Embryonic facial prominence (tissue), 1 donor: ENCODE data around the gene ADGRG6.

ENCODE experiments used
- DNase-seq: peaks from one replicate; pipeline ENCODE4 v3.0.0-alpha.2; 2016; ENCODE audit errors: extremely low spot score

The ADGRG6 gene

GRCh38 chr6:142376115-142376514, 74.3 kb downstream of the ADGRG6 start:
- no peak for DNase-seq

GRCh38 chr6:142376800-142377496, 75.1 kb downstream of the ADGRG6 start:
- no peak for DNase-seq

- DNase-seq = no peak
Measured at GRCh38 chr6:142377497-142377848, 75.7 kb downstream of the ADGRG6 start.

- no peak for DNase-seq
Measured at GRCh38 chr6:142378138-142378875, 76.5 kb downstream of the ADGRG6 start.

GRCh38 chr6:142380626-142381025, 78.8 kb downstream of the ADGRG6 start:
- no peak for DNase-seq

GRCh38 chr6:142381181-142381580, 79.4 kb downstream of the ADGRG6 start:
- no peak for DNase-seq

GRCh38 chr6:142381845-142382378, 80.1 kb downstream of the ADGRG6 start:
- DNase-seq = no peak

- DNase-seq = no peak
Measured at GRCh38 chr6:142384519-142385254, 82.9 kb downstream of the ADGRG6 start.

- DNase-seq = no peak
Measured at GRCh38 chr6:142385352-142385751, 83.5 kb downstream of the ADGRG6 start.

GRCh38 chr6:142386657-142387056, 84.8 kb downstream of the ADGRG6 start:
- DNase-seq = no peak

GRCh38 chr6:142387997-142388815, 86.4 kb downstream of the ADGRG6 start:
- peak; percentile 52 for DNase-seq

GRCh38 chr6:142395266-142395665, 93.5 kb downstream of the ADGRG6 start:
- no peak for DNase-seq

- no peak for DNase-seq
Measured at GRCh38 chr6:142395768-142396231, 94.0 kb downstream of the ADGRG6 start.

GRCh38 chr6:142398353-142398752, 96.5 kb downstream of the ADGRG6 start:
- DNase-seq = no peak

- no peak for DNase-seq
Measured at GRCh38 chr6:142399739-142400138, 97.9 kb downstream of the ADGRG6 start.

GRCh38 chr6:142400495-142400894, 98.7 kb downstream of the ADGRG6 start:
- DNase-seq = no peak

- no peak for DNase-seq
Measured at GRCh38 chr6:142401838-142402237, 100.0 kb downstream of the ADGRG6 start.

- no peak for DNase-seq
Measured at GRCh38 chr6:142404751-142405150, 102.9 kb downstream of the ADGRG6 start.

GRCh38 chr6:142406131-142406530, 104.3 kb downstream of the ADGRG6 start:
- DNase-seq = no peak

- no peak for DNase-seq
Measured at GRCh38 chr6:142407685-142408273, 106.0 kb downstream of the ADGRG6 start.

GRCh38 chr6:142408409-142408808, 106.6 kb downstream of the ADGRG6 start:
- no peak for DNase-seq
